Breast epithelium (tissue), 4 donors: ENCODE results near the gene ZNF211. TPM values are rescaled to one million over a fixed set of nuclear protein-coding genes. Genes with fewer than 3 reads are reported as not detected.

Experiments used
- DNase-seq, 2 donors: peaks; one replicate each; pipeline ENCODE4 v3.0.0-alpha.2; 2019; ENCODE audit warnings: low spot score in 2 of 2
- H3K27ac ChIP-seq, 2 donors: fragments of 200-600 bp; sonication (generic) in 1 of 2; one replicate each; pipeline ENCODE4 v1.5.1; 2016 to 2019; ENCODE audit warnings: mild to moderate bottlenecking in 1 of 2
- H3K27me3 ChIP-seq, 2 donors: fragments of 200-600 bp; sonication (generic) in 1 of 2; one replicate each; pipeline versions ENCODE4 v1.5.1 to v1.6.0; 2017 to 2019; ENCODE audit warnings: control low read depth in 1 of 2, mild to moderate bottlenecking in 1 of 2
- H3K36me3 ChIP-seq: fragments of 200-600 bp; one replicate; pipeline ENCODE4 v1.5.1; 2019
- H3K4me1 ChIP-seq, 2 donors: fragments of 200-600 bp; sonication (generic); one replicate each; pipeline ENCODE4 v1.5.1; 2016 to 2019; ENCODE audit warnings: control low read depth in 1 of 2
- H3K4me3 ChIP-seq, 3 donors: fragments of 200-600 bp; sonication (generic); 1 replicate in 2 of 3; 2 replicates in 1 of 3; pipeline ENCODE4 v1.5.1; 2016 to 2019; ENCODE audit warnings: mild to moderate bottlenecking in 3 of 3, moderate library complexity in 2 of 3
- H3K9me3 ChIP-seq, 2 donors: fragments of 200-600 bp; sonication (generic) in 1 of 2; one replicate each; pipeline ENCODE4 v1.5.1; 2016 to 2019; ENCODE audit warnings: control low read depth in 1 of 2
- CTCF ChIP-seq, 3 donors: fragments of 450-650 bp; IDR thresholded peaks; one replicate each; pipeline ENCODE4 v1.5.1; 2016 to 2017; ENCODE audit warnings: antibody characterized with exemption in 3 of 3, mild to moderate bottlenecking in 3 of 3, moderate library complexity in 3 of 3
- POLR2A ChIP-seq: fragments of 450-650 bp; IDR thresholded peaks from one replicate; pipeline ENCODE4 v1.6.1; 2016; ENCODE audit warnings: antibody characterized with exemption, mild to moderate bottlenecking, moderate library complexity
- POLR2AphosphoS5 ChIP-seq, 3 donors: sonication (generic); formaldehyde crosslinking; IDR thresholded peaks; one replicate each; pipeline ENCODE4 v1.6.1; 2017; ENCODE audit warnings: antibody characterized with exemption in 3 of 3
- intact Hi-C: fragments of 100-400 bp; cut with DNase I; formaldehyde crosslinking; loops from one replicate; pipeline ENCODE4 v1.15.1; 2023; ENCODE audit warnings: low total_unique reads
- total RNA-seq, 3 donors: library from RNA; depleted of rRNA; stranded (reverse); fragments of >200 nt; gene quantifications; one replicate each; pipeline ENCODE4 v1.1.0, GENCODE V29; 2016

ZNF211 gene
- total RNA-seq, 3 donors from 2014 or later: 8.2 to 23.1 (median 16.4) TPM

- TF ChIP-seq POLR2A (no peak), CTCF (IDR thresholded peaks at IDR 0.05) (no peak), POLR2AphosphoS5 (IDR thresholded peaks at IDR 0.05) (no peak)
- no peak overlapping the region for H3K4me3 ChIP-seq
- intact Hi-C loops: no loop called here
- H3K4me1 ChIP-seq: no peaks in the 10 kb centered on the region
- H3K36me3 ChIP-seq: peaks cover 36% of the 10 kb centered on the region
- H3K9me3 ChIP-seq: peaks cover 63 to 72% of the 10 kb centered on the region in 2 donors
- no peaks in the 10 kb centered on the region for H3K27me3 ChIP-seq
- DNase-seq: no peak
- H3K27ac ChIP-seq: no peak overlapping the region
These were observed 10.8 kb downstream of the ZNF211 start for GRCh38 chr19:57643734-57644133.

- H3K4me3 ChIP-seq: no peak overlapping the region
- TF ChIP-seq POLR2AphosphoS5 (IDR thresholded peaks at IDR 0.05) (no peak), CTCF (IDR thresholded peaks at IDR 0.05) (no peak), POLR2A (no peak)
- H3K27me3 ChIP-seq: no peaks in the 10 kb centered on the region
- peaks cover 17 to 28% of the 10 kb centered on the region in 2 donors for H3K9me3 ChIP-seq
- DNase-seq: no peak
- intact Hi-C loops: no loop called here
- H3K27ac ChIP-seq: no peak overlapping the region
- H3K4me1 ChIP-seq: no peaks in the 10 kb centered on the region
- no peaks in the 10 kb centered on the region for H3K36me3 ChIP-seq
These were observed 15.5 kb downstream of the ZNF211 start for GRCh38 chr19:57648331-57649003.

GRCh38 chr19:57651654-57651996 is 18.7 kb downstream of the ZNF211 start:
- Histone ChIP-seq H3K27me3 (no peaks in the 10 kb centered on the region), H3K4me3 (peak overlapping the region in 1 of 3 donors; percentile 16), H3K4me1 (no peaks in the 10 kb centered on the region), H3K36me3 (no peaks in the 10 kb centered on the region), H3K9me3 (peaks cover 12 to 16% of the 10 kb centered on the region in 2 donors), H3K27ac (no peak overlapping the region)
- no peak for TF ChIP-seq CTCF (IDR thresholded peaks at IDR 0.05)
- no peak for DNase-seq
- intact Hi-C loops: no loop called here

GRCh38 chr19:57653689-57654088 is 20.7 kb downstream of the ZNF211 start:
- Histone ChIP-seq H3K27ac (no peak overlapping the region), H3K36me3 (no peaks in the 10 kb centered on the region), H3K4me3 (no peak overlapping the region), H3K9me3 (peaks cover 3 to 8% of the 10 kb centered on the region in 2 donors), H3K27me3 (no peaks in the 10 kb centered on the region), H3K4me1 (no peaks in the 10 kb centered on the region)
- TF ChIP-seq POLR2AphosphoS5 (IDR thresholded peaks at IDR 0.05): no peak
- TF ChIP-seq CTCF (IDR thresholded peaks at IDR 0.05): no peak
- no peak for TF ChIP-seq POLR2A
- intact Hi-C loops: no loop called here
- no peak for DNase-seq

- Histone ChIP-seq H3K36me3 (no peaks in the 10 kb centered on the region), H3K9me3 (peaks cover 0 to 8% of the 10 kb centered on the region in 2 donors), H3K27ac (no peak overlapping the region), H3K4me3 (no peak overlapping the region), H3K27me3 (no peaks in the 10 kb centered on the region), H3K4me1 (no peaks in the 10 kb centered on the region)
- intact Hi-C loops: no loop called here
- TF ChIP-seq CTCF (IDR thresholded peaks at IDR 0.05) (no peak), POLR2A (no peak), POLR2AphosphoS5 (IDR thresholded peaks at IDR 0.05) (no peak)
- no peak for DNase-seq
These were observed 22.5 kb downstream of the ZNF211 start for GRCh38 chr19:57655443-57655842.
